Cardiac fibroblast (primary cell): ENCODE results near the gene C2.

Source experiments
- DNase-seq, 2 donors: peaks; one replicate each; pipeline versions ENCODE4 v3.0.0 to v3.0.0-alpha.2; 2010; ENCODE audit warnings: low read depth in 2 of 2
- H3K4me3 ChIP-seq, 2 donors: replicated peaks in 1 of 2; 1 replicate in 1 of 2; 2 replicates in 1 of 2; pipeline ENCODE4 v1.5.1; 2011; ENCODE audit warnings: low read depth in 2 of 2, low read length in 2 of 2, mild to moderate bottlenecking in 2 of 2, moderate library complexity in 1 of 2
- TF ChIP-seq, protein P1 (sequence below): IDR thresholded peaks from one replicate; pipeline ENCODE4 v1.5.1; 2011; ENCODE audit warnings: low read depth, mild to moderate bottlenecking, low read length, inconsistent platforms

The C2 gene

DNA sequence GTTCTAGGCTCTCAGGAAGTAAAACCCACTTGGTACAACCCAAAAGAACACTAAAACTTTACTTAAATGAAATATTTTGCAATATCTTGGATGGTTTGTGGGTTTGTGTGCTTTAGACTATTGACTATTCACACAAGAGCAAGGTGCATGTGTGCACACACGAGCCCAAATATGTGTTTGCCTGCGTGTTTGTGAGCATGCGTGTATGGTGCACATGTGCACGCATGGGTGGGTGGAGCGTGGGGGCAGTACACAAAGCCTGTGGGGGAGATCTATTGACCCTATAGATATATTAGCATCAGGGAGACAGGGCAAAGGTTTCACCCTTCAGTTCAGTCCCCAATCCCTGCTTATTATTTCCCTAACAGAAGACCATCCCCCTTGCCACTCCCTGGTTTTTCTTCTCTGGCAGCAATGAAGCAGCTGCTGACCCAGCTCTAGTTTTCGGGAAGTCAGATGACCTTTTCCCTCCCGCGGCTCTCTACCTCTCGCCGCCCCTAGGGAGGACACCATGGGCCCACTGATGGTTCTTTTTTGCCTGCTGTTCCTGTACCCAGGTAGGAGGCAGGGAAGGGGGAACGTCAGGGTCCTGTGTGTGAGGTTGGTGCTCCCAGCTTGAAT is at the start of gene C2:
TSS of gene C2 (plus strand) at position 476 of the 621 bp plus-strand sequence. CDS start at position 512, 36 bp downstream.
- TF ChIP-seq, protein P1, sequence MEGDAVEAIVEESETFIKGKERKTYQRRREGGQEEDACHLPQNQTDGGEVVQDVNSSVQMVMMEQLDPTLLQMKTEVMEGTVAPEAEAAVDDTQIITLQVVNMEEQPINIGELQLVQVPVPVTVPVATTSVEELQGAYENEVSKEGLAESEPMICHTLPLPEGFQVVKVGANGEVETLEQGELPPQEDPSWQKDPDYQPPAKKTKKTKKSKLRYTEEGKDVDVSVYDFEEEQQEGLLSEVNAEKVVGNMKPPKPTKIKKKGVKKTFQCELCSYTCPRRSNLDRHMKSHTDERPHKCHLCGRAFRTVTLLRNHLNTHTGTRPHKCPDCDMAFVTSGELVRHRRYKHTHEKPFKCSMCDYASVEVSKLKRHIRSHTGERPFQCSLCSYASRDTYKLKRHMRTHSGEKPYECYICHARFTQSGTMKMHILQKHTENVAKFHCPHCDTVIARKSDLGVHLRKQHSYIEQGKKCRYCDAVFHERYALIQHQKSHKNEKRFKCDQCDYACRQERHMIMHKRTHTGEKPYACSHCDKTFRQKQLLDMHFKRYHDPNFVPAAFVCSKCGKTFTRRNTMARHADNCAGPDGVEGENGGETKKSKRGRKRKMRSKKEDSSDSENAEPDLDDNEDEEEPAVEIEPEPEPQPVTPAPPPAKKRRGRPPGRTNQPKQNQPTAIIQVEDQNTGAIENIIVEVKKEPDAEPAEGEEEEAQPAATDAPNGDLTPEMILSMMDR: no peak
- no peak within 1 kb of the TSS for H3K4me3 ChIP-seq
- no peak for DNase-seq

DNA sequence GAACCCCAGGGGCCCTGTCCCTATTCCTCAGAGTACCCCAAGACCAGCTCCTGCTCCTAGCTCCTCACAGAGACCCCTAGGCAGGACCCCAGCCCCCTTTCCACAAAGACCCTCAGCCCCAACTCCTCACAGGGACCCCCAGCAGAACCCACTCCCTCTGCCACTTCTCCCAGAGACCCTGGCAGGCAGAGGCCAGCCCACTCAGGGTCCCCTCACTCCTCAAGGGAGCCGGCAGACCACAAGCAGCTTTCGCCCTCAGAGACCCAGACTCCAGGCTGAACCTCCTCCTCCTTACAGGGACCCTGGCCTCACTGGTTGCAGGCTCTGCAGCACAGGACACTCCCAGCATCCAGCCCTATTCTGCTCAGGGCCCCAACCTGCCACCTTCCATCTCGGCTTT is 49.3 kb upstream of the C2 start:
- no peak overlapping the region for H3K4me3 ChIP-seq
- TF ChIP-seq, protein P1: no peak
- no peak for DNase-seq

DNA sequence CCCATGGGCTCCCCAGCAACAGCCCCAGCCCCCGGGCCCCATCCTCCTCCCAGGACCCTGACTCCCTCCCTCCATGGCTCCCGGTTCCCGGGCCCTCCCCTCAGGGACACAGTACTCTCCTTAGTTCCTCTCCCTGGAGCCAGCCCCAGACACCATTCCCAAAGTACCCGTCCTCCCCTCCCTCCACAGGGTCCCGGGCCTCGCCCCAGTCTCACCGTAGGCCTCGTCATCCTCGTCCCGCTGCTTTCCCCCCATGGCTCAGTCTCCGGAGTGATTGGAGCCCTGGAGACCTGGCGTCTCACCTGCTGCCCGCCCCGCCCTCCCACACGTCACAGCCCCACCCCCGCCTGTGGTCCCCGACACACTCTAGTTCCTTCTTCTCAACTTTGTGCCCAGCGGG is 48.8 kb upstream of the C2 start, which contains the start of gene SLC44A4:
TSS of gene SLC44A4 (minus strand) at position 272 of the 400 bp plus-strand sequence. CDS start at position 255, 17 bp downstream.
- no peak within 1 kb of the TSS for H3K4me3 ChIP-seq
- TF ChIP-seq, protein P1: no peak
- no peak for DNase-seq

DNA sequence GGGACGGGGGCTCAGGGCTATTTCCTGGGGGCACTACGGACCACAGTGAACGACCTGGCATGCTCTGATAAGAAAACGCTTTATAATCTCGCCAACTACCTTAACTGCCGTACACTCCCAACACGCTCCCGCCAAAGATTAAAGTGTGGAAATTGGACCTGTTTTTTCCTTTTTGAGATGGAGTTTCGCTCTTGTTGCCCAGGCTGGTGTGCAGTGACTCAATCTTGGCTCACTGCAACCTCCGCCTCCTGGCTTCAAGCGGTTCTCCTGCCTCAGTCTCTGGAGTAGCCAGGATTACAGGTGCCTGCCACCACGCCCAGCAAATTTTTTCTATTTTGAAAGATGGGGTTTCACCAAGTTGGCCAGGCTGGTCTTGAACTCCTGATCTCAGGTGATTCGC is 48.4 kb upstream of the C2 start:
- no peak for DNase-seq
- no peak overlapping the region for H3K4me3 ChIP-seq
- TF ChIP-seq, protein P1: no peak

DNA sequence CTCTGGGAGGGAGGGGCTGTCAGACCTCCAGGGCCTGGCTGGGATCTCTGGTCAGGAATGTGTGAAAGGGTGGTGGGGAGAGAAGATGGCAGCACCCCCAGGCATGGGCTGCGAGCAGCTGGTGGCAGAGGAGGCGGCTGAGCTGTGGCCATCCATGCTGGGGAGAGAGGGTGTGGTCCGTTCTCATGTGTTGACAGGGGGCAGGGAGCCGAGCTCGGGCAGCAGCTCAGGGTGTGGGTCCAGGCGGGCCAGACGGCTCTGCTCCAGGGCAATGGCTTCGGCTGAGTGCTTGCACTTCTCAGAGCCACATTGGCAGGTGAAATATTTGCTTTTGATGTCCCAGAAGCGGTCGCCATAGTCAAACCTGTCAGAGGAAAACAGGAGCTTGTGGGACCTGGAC is 47.6 kb upstream of the C2 start:
- H3K4me3 ChIP-seq: no peak overlapping the region
- TF ChIP-seq, protein P1: no peak
- no peak for DNase-seq

DNA sequence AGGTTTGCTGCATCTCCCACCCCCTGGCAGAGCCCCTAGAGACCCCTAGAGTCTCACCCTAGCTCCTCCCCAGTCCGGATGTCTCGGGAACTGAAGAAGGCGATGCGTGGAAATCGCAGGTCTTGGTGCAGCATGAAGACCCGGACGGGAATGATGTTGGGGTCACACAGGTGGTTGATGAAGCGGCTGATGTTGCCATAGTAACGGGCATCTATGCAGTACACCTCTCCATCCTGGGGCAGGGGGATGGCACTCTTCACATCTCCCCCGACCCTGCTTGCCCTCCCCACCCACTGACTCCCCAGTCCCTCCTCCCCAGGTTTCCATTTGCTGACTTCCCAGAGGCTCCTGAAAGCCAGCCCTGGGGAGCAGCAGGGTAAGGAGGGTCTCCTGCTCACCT is 46.9 kb upstream of the C2 start:
- H3K4me3 ChIP-seq: no peak overlapping the region
- no peak for DNase-seq
- TF ChIP-seq, protein P1: no peak
